ENCODE data around the gene ZBTB42.

The ZBTB42 gene

GRCh38 chr14:104795781-104796686 is 4.9 kb upstream of the ZBTB42 start:
- DNase-seq (ENCODE audit: low read depth), result no peak

- DNase-seq (ENCODE audit: low read depth), result no peak
Observed at GRCh38 chr14:104796687-104797081, 4.2 kb upstream of the ZBTB42 start.

GRCh38 chr14:104797115-104798044 is 3.5 kb upstream of the ZBTB42 start:
- no peak for DNase-seq (ENCODE audit: low read depth)

GRCh38 chr14:104798300-104799243 is 2.3 kb upstream of the ZBTB42 start:
- DNase-seq (ENCODE audit: low read depth), result no peak

- DNase-seq (ENCODE audit: low read depth), result no peak
Observed at GRCh38 chr14:104799244-104800014, 1.5 kb upstream of the ZBTB42 start.

GRCh38 chr14:104800015-104800770 is 708 bp upstream of the ZBTB42 start:
- DNase-seq (ENCODE audit: low read depth), result no peak

- no peak for DNase-seq (ENCODE audit: low read depth)
Observed at GRCh38 chr14:104801520-104802393, 856 bp downstream of the ZBTB42 start.

GRCh38 chr14:104802394-104803184 is 1.7 kb downstream of the ZBTB42 start:
- DNase-seq (ENCODE audit: low read depth), result no peak

- no peak for DNase-seq (ENCODE audit: low read depth)
Observed at GRCh38 chr14:104803280-104803911, 2.5 kb downstream of the ZBTB42 start.

- DNase-seq (ENCODE audit: low read depth), result no peak
Observed at GRCh38 chr14:104803912-104804410, 3.1 kb downstream of the ZBTB42 start.

- DNase-seq (ENCODE audit: low read depth), result no peak
Observed at GRCh38 chr14:104804481-104805325, 3.8 kb downstream of the ZBTB42 start.

- peak; percentile 68 for DNase-seq (ENCODE audit: low read depth)
Observed at GRCh38 chr14:104805326-104805678, 4.4 kb downstream of the ZBTB42 start.

- no peak for DNase-seq (ENCODE audit: low read depth)
Observed at GRCh38 chr14:104805941-104806624, 5.2 kb downstream of the ZBTB42 start.

GRCh38 chr14:104806625-104807465 is 5.9 kb downstream of the ZBTB42 start:
- DNase-seq (ENCODE audit: low read depth), result no peak

- DNase-seq (ENCODE audit: low read depth), result no peak
Observed at GRCh38 chr14:104808456-104808855, 7.6 kb downstream of the ZBTB42 start.
